Duodenal mucosa (tissue), 2 donors: ENCODE measurements around the gene TRAPPC8.
"Not testable (repeated sequence)": the region's sequence is repeated elsewhere in the genome, so short reads cannot be mapped to it uniquely, and the experiment has no call there.

ENCODE experiments used
- H3K27ac ChIP-seq: one replicate; pipeline ENCODE4 v1.7.0; 2013; ENCODE audit warnings: low read depth, low read length
- H3K27me3 ChIP-seq, 2 donors: one replicate each; pipeline ENCODE4 v1.7.0; 2013; ENCODE audit warnings: low read length in 2 of 2, control low read depth in 1 of 2; ENCODE audit not compliant: insufficient read depth in 2 of 2, control insufficient read depth in 1 of 2
- H3K36me3 ChIP-seq, 2 donors: one replicate each; pipeline ENCODE4 v1.7.0; 2013; ENCODE audit warnings: low read length in 2 of 2, control low read depth in 1 of 2; ENCODE audit not compliant: insufficient read depth in 2 of 2, control insufficient read depth in 1 of 2
- H3K4me1 ChIP-seq, 2 donors: one replicate each; pipeline ENCODE4 v1.7.0; 2013; ENCODE audit warnings: low read length in 2 of 2, control low read depth in 1 of 2; ENCODE audit not compliant: insufficient read depth in 2 of 2, control insufficient read depth in 1 of 2
- H3K4me3 ChIP-seq, 2 donors: one replicate each; pipeline ENCODE4 v1.7.0; 2013; ENCODE audit warnings: low read length in 2 of 2, low read depth in 1 of 2
- H3K9ac ChIP-seq, 2 donors: one replicate each; pipeline ENCODE4 v1.7.0; 2013; ENCODE audit warnings: low read length in 2 of 2, low read depth in 1 of 2
- H3K9me3 ChIP-seq, 2 donors: one replicate each; pipeline ENCODE4 v1.7.0; 2013; ENCODE audit warnings: low read length in 2 of 2, control low read depth in 1 of 2; ENCODE audit not compliant: control insufficient read depth in 1 of 2

Gene TRAPPC8

GRCh38 chr18:31830686-31831085, 112.2 kb downstream of the TRAPPC8 start:
- peaks cover 20 to 38% of the 10 kb centered on the region in 2 donors for H3K36me3 ChIP-seq
- H3K27me3 ChIP-seq = no peaks in the 10 kb centered on the region
- H3K4me3 ChIP-seq = no peak overlapping the region
- no peaks in the 10 kb centered on the region for H3K4me1 ChIP-seq
- no peak overlapping the region for H3K9ac ChIP-seq
- no peaks in the 10 kb centered on the region for H3K9me3 ChIP-seq
- no peak overlapping the region for H3K27ac ChIP-seq

GRCh38 chr18:31828613-31829012, 114.3 kb downstream of the TRAPPC8 start:
- Histone ChIP-seq H3K9ac (no peak overlapping the region), H3K36me3 (peaks cover 16 to 25% of the 10 kb centered on the region in 2 donors), H3K27me3 (no peaks in the 10 kb centered on the region)

DNA sequence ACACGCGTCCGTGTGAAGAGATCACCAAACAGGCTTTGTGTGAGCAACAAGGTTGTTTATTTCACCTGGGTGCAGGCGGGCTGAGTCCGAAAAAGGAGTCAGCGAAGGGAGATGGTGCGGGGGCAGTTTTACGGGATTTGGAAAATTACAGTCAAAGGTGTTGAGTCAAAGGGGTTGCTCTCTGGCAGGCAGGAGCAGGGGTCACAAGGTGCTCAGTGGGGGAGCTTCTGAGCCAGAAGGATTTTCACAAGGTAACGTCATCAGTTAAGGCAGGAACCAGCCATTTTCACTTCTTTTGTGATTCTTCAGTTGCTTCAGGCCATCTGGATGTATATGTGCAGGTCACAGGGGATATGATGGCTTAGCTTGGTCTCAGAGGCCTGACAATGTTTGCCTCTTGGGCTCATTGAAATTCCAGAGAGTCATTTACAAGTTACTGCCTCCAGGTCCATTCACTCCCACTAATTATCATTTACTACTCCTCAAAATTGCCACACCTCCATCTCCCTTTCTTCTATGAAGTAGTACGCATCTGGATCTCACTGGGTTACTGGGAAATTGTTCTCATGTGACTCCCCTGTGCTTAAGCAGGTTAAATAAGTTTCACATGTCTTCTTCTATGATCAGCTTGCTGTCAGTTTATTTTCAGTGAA, 116.1 kb downstream of the TRAPPC8 start:
- H3K27me3 ChIP-seq, H3K4me3 ChIP-seq, H3K9me3 ChIP-seq: not testable (repeated sequence)

More at GRCh38 chr18:31828613-31829012, 114.3 kb downstream of the TRAPPC8 start:
- Histone ChIP-seq H3K9me3 (no peaks in the 10 kb centered on the region), H3K4me3 (no peak overlapping the region), H3K4me1 (no peaks in the 10 kb centered on the region), H3K27ac (no peak overlapping the region)

DNA sequence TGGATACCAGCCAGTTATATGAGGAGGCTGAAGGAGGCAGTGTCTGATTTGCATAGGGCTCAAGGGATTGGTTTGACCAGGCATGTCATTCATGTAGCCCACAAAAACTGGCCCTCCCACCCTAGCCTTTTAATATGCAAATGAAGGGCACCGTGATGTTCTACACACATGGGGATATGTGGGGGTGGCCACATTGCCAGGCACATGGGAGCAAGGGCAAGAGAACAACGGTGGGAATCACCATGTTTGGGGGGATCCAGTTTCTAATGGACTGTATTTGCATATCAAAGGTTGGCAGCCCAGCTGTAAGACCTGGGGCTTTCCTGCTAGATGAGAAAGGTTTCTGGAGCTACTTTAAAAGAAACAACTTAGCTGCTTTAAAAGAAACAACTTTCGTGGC, 117.2 kb downstream of the TRAPPC8 start:
- H3K27me3 ChIP-seq = no peaks in the 10 kb centered on the region
- H3K36me3 ChIP-seq = peaks cover 12 to 13% of the 10 kb centered on the region in 2 donors
- H3K4me3 ChIP-seq = no peak overlapping the region
- H3K27ac ChIP-seq = no peak overlapping the region
- H3K9ac ChIP-seq = no peak overlapping the region
- peaks cover 0 to 8% of the 10 kb centered on the region in 2 donors for H3K4me1 ChIP-seq
- no peaks in the 10 kb centered on the region for H3K9me3 ChIP-seq

More for the DNA sequence above, 116.1 kb downstream of the TRAPPC8 start:
- H3K9ac ChIP-seq, H3K4me1 ChIP-seq, H3K27ac ChIP-seq: not testable (repeated sequence)
- H3K36me3 ChIP-seq = peaks cover 12 to 17% of the 10 kb centered on the region in 2 donors

DNA sequence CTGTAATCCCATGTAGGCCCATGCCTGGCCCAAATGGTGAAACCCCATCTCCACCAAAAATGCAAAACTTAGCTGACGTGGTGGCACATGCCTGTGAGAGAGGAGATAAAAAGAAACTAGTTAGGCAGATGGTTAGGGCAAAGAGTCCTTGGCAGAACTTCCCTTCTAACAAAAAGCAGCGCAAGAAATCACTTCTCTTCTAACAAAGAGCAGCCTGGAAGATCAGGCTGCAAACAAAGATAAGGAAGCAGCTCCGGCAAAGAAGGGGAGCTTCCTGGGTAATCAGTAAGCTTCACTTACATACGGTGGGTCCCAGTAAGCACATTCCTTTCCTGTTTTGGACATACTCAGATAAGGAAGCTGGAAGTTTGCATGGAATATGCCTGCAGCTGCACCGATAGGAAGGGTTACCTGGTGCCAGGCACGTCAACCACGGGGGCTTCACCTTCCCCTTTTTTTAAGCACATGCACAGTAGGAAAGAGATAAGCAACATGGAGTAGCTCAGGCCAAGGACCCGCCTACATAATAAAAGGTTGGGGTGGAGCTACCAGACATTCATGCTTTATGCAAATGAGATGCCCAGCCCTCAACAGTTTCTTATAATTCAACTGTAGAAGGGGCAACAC, 121.3 kb downstream of the TRAPPC8 start:
- no peak overlapping the region for H3K9ac ChIP-seq
- no peaks in the 10 kb centered on the region for H3K36me3 ChIP-seq
- H3K9me3 ChIP-seq = no peaks in the 10 kb centered on the region
- no peak overlapping the region for H3K4me3 ChIP-seq
- no peaks in the 10 kb centered on the region for H3K27me3 ChIP-seq
- no peak overlapping the region for H3K27ac ChIP-seq
- H3K4me1 ChIP-seq = peaks cover 0 to 8% of the 10 kb centered on the region in 2 donors

DNA sequence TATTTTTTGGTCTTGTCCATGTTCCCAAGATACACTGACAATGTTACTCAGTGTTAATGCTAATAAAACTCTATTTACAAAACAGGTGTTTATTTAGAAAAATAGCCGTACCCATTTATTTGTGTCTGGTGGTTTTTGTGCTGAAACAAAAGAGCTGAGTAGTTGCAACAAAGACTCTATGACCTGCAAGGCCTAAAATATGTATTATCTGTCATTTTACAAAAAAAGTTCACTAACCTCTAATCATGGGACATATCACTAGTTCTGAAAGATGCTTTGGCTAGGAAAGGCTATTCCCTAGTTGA, 123.1 kb downstream of the TRAPPC8 start:
- H3K9me3 ChIP-seq = no peaks in the 10 kb centered on the region
- H3K36me3 ChIP-seq = no peaks in the 10 kb centered on the region
- no peak overlapping the region for H3K9ac ChIP-seq
- H3K4me1 ChIP-seq = peaks cover 0 to 8% of the 10 kb centered on the region in 2 donors
- no peak overlapping the region for H3K4me3 ChIP-seq
- H3K27ac ChIP-seq = no peak overlapping the region
- H3K27me3 ChIP-seq = no peaks in the 10 kb centered on the region

GRCh38 chr18:31819106-31819924, 123.6 kb downstream of the TRAPPC8 start:
- H3K4me1 ChIP-seq = peaks cover 0 to 8% of the 10 kb centered on the region in 2 donors
- H3K9ac ChIP-seq = no peak overlapping the region
- H3K4me3 ChIP-seq = no peak overlapping the region
- no peaks in the 10 kb centered on the region for H3K9me3 ChIP-seq
- H3K36me3 ChIP-seq = no peaks in the 10 kb centered on the region
- H3K27me3 ChIP-seq = no peaks in the 10 kb centered on the region
- H3K27ac ChIP-seq = no peak overlapping the region

DNA sequence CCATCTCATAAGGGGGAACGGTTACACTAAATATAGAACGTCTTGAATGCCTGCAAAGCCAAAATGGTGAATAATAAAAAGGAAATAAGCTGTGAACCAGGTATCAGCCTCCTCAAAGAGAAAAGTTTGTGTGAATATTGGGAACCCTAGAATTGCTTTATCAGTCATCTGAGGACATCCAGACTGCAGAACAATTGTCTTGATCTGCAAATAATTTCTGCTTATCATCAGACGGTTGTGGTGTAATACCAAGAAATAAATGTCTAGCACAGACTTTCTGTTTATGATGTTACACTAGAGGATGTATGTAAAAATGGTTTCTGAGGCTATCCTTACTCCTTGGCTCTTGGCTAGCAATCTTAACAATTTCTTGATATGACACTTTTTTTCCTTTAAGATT, 128.8 kb downstream of the TRAPPC8 start:
- Histone ChIP-seq H3K4me1 (no peaks in the 10 kb centered on the region), H3K27ac (no peak overlapping the region)

GRCh38 chr18:31810336-31811130, 132.4 kb downstream of the TRAPPC8 start:
- not testable (repeated sequence) for H3K9ac ChIP-seq, H3K27me3 ChIP-seq, H3K4me1 ChIP-seq, H3K27ac ChIP-seq, H3K4me3 ChIP-seq, H3K9me3 ChIP-seq, H3K36me3 ChIP-seq

More for the DNA sequence above, 128.8 kb downstream of the TRAPPC8 start:
- H3K4me3 ChIP-seq = no peak overlapping the region
- no peaks in the 10 kb centered on the region for H3K9me3 ChIP-seq
- no peak overlapping the region for H3K9ac ChIP-seq
- no peaks in the 10 kb centered on the region for H3K27me3 ChIP-seq
- H3K36me3 ChIP-seq = no peaks in the 10 kb centered on the region

GRCh38 chr18:31809049-31809448, 133.9 kb downstream of the TRAPPC8 start:
- H3K4me1 ChIP-seq, H3K27ac ChIP-seq, H3K9ac ChIP-seq, H3K4me3 ChIP-seq, H3K9me3 ChIP-seq, H3K36me3 ChIP-seq, H3K27me3 ChIP-seq: not testable (repeated sequence)
